Kidney (tissue), 14 donors: ENCODE data around the gene TRAPPC12. TPM values are rescaled to one million over a fixed set of nuclear protein-coding genes. Genes with fewer than 3 reads are reported as not detected.

Source experiments
- DNase-seq, 5 donors: peaks; one replicate each; pipeline ENCODE4 v3.0.0-alpha.2; 2013 to 2020
- FAIRE-seq: peaks from 2 replicates; lab custom pipeline; 2012; peaks lifted over from hg19 to GRCh38; lab: Jason Lieb, UNC
- H3K27ac ChIP-seq, 2 donors: one replicate each; pipeline ENCODE4 v1.7.0; 2013; ENCODE audit warnings: low read depth in 2 of 2, low read length in 2 of 2, inconsistent platforms in 1 of 2
- H3K27me3 ChIP-seq: one replicate; pipeline ENCODE4 v1.7.1; 2013; ENCODE audit warnings: low read length, inconsistent platforms; ENCODE audit not compliant: control insufficient read depth, insufficient read depth
- H3K36me3 ChIP-seq, 3 donors: one replicate each; pipeline versions ENCODE4 v1.7.0 to v1.7.1; 2013; ENCODE audit warnings: low read length in 3 of 3, control low read depth in 1 of 3, inconsistent platforms in 1 of 3; ENCODE audit not compliant: insufficient read depth in 3 of 3, control insufficient read depth in 2 of 3
- H3K4me1 ChIP-seq, 3 donors: one replicate each; pipeline versions ENCODE4 v1.7.0 to v1.7.1; 2013; ENCODE audit warnings: low read length in 3 of 3, inconsistent platforms in 1 of 3, low read depth in 1 of 3; ENCODE audit not compliant: control insufficient read depth in 2 of 3, insufficient read depth in 2 of 3
- H3K4me3 ChIP-seq, 3 donors: one replicate each; pipeline versions ENCODE4 v1.7.0 to v1.8.1; 2013; ENCODE audit warnings: low read length in 3 of 3, control low read depth in 1 of 3, inconsistent platforms in 1 of 3
- H3K9ac ChIP-seq, 3 donors: one replicate each; pipeline versions ENCODE4 v1.7.0 to v1.7.1; 2013; ENCODE audit warnings: low read length in 3 of 3, control low read depth in 1 of 3, inconsistent platforms in 1 of 3
- H3K9me3 ChIP-seq, 3 donors: one replicate each; pipeline versions ENCODE4 v1.7.0 to v1.7.1; 2013; ENCODE audit warnings: low read length in 3 of 3, control low read depth in 1 of 3, inconsistent platforms in 1 of 3; ENCODE audit not compliant: control insufficient read depth in 2 of 3, insufficient read depth in 1 of 3
- intact Hi-C: fragments of 100-400 bp; cut with DNase I; formaldehyde crosslinking; loops from one replicate; pipeline ENCODE4 v1.11.1; 2022
- polyA plus RNA-seq: library from polyadenylated mRNA; stranded (reverse); fragments of 350-450 nt; fragmentation: Illumina TruSeq; extraction: RNeasy Lipid Tissue Mini Kit (QIAGEN cat#74804); gene quantifications from one replicate; pipeline ENCODE4 v1.2.3, GENCODE V29; 2014; ENCODE audit warnings: low read depth, low replicate concordance; ENCODE audit not compliant: insufficient read depth
- total RNA-seq: library from RNA; stranded (reverse); fragmentation: NEBNext Ultra II Directional; extraction: Animal tissue kit (Norgen Biotek cat#: 25700); gene quantifications from one replicate; pipeline ENCODE4 v1.2.1, GENCODE V29; 2021
- TF ChIP-seq, protein P1 (sequence below): IDR thresholded peaks from 3 replicates; pipeline ENCODE4 v1.5.1; 2012; ENCODE audit warnings: mild to moderate bottlenecking, moderate library complexity, borderline replicate concordance; ENCODE audit not compliant: insufficient read depth; ENCODE audit errors: extremely low read depth
- donor health status: control.
- donor health status: control.
- donor health status: control.
- donor health status: control.
- donor health status: control.
- donor health status: DM: yes; HTN: yes; CAD: no.
- donor health status: Normal renal cell carcinoma (clear cell type).

TRAPPC12 gene
- total and polyA plus RNA-seq, 2 donors from 2014 or later, result 81.6 to 104 TPM

DNA sequence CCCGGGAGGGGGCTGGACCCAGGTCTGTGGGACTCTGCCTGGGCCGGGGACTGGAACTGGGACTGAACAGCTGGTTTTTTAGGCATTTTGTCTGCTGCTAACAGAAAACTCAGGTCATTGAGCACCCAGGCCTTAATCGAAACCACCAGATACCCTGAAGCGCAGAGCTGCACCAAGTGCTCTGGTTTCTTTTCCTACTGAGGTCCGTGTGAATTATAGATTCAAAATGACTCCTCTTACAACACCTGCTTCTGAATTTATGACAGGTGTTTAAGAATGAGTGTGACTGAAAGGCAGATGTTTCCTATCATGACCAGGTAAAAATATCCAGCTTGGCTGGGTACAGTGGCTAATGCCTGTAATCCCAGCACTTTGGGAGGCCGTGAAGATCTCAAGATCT lies 47.8 kb downstream of the TRAPPC12 start:
- no peak overlapping the region for H3K27ac ChIP-seq
- H3K36me3 ChIP-seq, result peaks cover 4 to 26% (median 26%) of the 10 kb centered on the region in 3 donors
- intact Hi-C loops, result no loop called here
- H3K4me3 ChIP-seq, result no peak overlapping the region
- H3K9ac ChIP-seq, result no peak overlapping the region
- DNase-seq (no peak), FAIRE-seq (no peak)
- TF ChIP-seq, protein P1, sequence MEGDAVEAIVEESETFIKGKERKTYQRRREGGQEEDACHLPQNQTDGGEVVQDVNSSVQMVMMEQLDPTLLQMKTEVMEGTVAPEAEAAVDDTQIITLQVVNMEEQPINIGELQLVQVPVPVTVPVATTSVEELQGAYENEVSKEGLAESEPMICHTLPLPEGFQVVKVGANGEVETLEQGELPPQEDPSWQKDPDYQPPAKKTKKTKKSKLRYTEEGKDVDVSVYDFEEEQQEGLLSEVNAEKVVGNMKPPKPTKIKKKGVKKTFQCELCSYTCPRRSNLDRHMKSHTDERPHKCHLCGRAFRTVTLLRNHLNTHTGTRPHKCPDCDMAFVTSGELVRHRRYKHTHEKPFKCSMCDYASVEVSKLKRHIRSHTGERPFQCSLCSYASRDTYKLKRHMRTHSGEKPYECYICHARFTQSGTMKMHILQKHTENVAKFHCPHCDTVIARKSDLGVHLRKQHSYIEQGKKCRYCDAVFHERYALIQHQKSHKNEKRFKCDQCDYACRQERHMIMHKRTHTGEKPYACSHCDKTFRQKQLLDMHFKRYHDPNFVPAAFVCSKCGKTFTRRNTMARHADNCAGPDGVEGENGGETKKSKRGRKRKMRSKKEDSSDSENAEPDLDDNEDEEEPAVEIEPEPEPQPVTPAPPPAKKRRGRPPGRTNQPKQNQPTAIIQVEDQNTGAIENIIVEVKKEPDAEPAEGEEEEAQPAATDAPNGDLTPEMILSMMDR, result no peak
- H3K9me3 ChIP-seq, result no peaks in the 10 kb centered on the region
- peaks cover 0 to 2% (median 0%) of the 10 kb centered on the region in 3 donors for H3K4me1 ChIP-seq
- no peaks in the 10 kb centered on the region for H3K27me3 ChIP-seq

DNA sequence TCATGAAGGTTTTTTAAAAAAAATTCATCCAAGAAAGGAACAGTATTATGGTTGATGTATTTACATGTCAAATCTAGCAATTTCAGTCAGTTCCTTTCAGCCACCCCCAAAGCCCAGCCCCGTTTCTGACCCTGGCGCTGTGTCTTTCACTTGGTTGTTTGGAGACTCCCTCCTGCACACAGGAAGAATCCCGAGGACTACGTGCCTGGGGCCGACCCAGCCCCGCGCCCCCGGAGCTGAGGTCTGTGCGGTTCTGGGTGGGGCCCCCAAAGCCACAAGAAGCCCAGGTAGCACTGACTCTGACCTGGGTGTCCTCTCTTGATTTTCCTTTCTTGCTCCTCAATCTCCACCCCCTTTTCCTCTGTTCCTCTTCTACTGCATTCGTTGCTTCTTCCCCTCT lies 49.1 kb downstream of the TRAPPC12 start:
- DNase-seq (no peak), FAIRE-seq (no peak)
- Histone ChIP-seq H3K9ac (no peak overlapping the region), H3K9me3 (no peaks in the 10 kb centered on the region), H3K4me3 (no peak overlapping the region), H3K27me3 (no peaks in the 10 kb centered on the region), H3K36me3 (peaks cover 4 to 24% (median 20%) of the 10 kb centered on the region in 3 donors), H3K4me1 (peaks cover 0 to 5% (median 0%) of the 10 kb centered on the region in 3 donors), H3K27ac (no peak overlapping the region)
- TF ChIP-seq, protein P1, result no peak
- intact Hi-C loops, result no loop called here

DNA sequence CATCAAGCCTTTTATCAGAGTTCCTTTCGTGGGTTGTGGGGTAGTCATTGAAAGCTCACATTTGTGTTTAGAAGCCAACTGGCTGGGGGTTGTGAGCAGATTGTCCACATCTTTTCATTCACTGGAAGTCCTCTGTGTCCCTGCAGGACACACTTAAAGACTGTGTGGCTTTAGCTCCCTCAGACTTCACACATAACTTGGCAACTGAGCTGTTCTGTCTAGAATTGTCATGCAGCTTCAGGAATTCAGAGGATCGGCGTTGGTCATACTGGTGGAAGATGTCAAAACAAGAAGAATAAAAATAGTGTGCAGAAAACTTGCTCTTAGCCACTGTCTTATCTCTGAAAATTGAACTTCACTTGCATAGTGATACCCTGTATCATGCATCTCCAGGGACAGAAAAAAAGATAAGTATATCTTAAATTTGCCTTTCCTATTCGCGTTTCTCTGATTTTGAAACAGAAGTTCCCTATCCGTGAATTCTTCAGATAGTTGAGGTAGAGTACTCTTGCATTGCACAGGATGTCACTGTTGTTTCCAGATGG lies 49.6 kb downstream of the TRAPPC12 start:
- FAIRE-seq (no peak), DNase-seq (no peak)
- Histone ChIP-seq H3K9me3 (no peaks in the 10 kb centered on the region), H3K4me1 (peaks cover 0 to 5% (median 0%) of the 10 kb centered on the region in 3 donors), H3K9ac (no peak overlapping the region), H3K4me3 (no peak overlapping the region), H3K27me3 (no peaks in the 10 kb centered on the region), H3K27ac (no peak overlapping the region), H3K36me3 (peaks cover 2 to 23% (median 20%) of the 10 kb centered on the region in 3 donors)
- TF ChIP-seq, protein P1, result no peak
- intact Hi-C loops, result no loop called here

DNA sequence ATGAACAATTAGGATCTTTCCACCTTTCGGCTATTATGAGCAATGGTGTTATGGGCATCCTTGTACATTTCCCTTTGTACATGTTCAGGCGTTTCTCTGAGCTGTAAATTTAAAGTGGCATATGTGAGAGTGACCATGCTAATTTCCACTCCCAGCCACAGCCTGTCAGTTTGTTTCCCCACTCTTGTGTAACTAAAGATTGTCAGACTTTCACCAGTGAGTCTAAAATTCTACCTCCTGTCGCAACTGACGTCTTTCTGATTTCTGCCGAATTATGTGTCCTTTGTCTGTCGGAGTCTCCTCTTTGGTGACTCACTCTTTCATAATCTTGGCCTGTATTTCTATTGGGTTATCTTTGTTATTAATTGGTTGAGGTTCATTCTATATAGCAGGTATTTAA lies 50.7 kb downstream of the TRAPPC12 start:
- H3K27ac ChIP-seq, result no peak overlapping the region
- TF ChIP-seq, protein P1, result no peak
- H3K36me3 ChIP-seq, result peaks cover 2 to 15% (median 12%) of the 10 kb centered on the region in 3 donors
- H3K27me3 ChIP-seq, result no peaks in the 10 kb centered on the region
- intact Hi-C loops, result no loop called here
- H3K9ac ChIP-seq, result no peak overlapping the region
- DNase-seq (no peak), FAIRE-seq (no peak)
- no peak overlapping the region for H3K4me3 ChIP-seq
- H3K4me1 ChIP-seq, result peaks cover 0 to 3% (median 0%) of the 10 kb centered on the region in 3 donors
- no peaks in the 10 kb centered on the region for H3K9me3 ChIP-seq
